ENCODE results near the gene CNNM4. TPM values are rescaled to one million over a fixed set of nuclear protein-coding genes. Genes with fewer than 3 reads are reported as not detected.

Gene CNNM4
- total RNA-seq, 4 donors from 2014 or later = 19.0 to 53.9 (median 41.7) TPM

GRCh38 chr2:96797066-96797625 is 36.4 kb downstream of the CNNM4 start:
- Histone ChIP-seq H3K9me3 (no peaks in the 10 kb centered on the region), H3K27ac (no peak overlapping the region), H3K36me3 (peaks cover 0 to 39% (median 0%) of the 10 kb centered on the region in 3 donors), H3K4me3 (no peak overlapping the region), H3K4me1 (peaks cover 0 to 10% (median 3%) of the 10 kb centered on the region in 4 donors), H3K27me3 (no peaks in the 10 kb centered on the region)
- TF ChIP-seq POLR2A (IDR thresholded peaks at IDR 0.05) (no peak), CTCF (IDR thresholded peaks at IDR 0.05) (no peak)
- peak in 1 of 3 donors; percentile 36 for DNase-seq

- no peak overlapping the region for H3K4me3 ChIP-seq
- TF ChIP-seq POLR2A (IDR thresholded peaks at IDR 0.05) (no peak), CTCF (IDR thresholded peaks at IDR 0.05) (no peak)
- H3K36me3 ChIP-seq = peaks cover 0 to 53% (median 0%) of the 10 kb centered on the region in 3 donors
- no peaks in the 10 kb centered on the region for H3K9me3 ChIP-seq
- no peak overlapping the region for H3K27ac ChIP-seq
- peaks cover 0 to 10% (median 4%) of the 10 kb centered on the region in 4 donors for H3K4me1 ChIP-seq
- H3K27me3 ChIP-seq = no peaks in the 10 kb centered on the region
- peak in 1 of 3 donors; percentile 45 for DNase-seq
Observed at GRCh38 chr2:96798733-96799622, 38.3 kb downstream of the CNNM4 start.

- Histone ChIP-seq H3K27me3 (no peaks in the 10 kb centered on the region), H3K9me3 (no peaks in the 10 kb centered on the region), H3K36me3 (peaks cover 0 to 57% (median 0%) of the 10 kb centered on the region in 3 donors), H3K4me1 (peaks cover 0 to 10% (median 4%) of the 10 kb centered on the region in 4 donors), H3K4me3 (no peak overlapping the region), H3K27ac (no peak overlapping the region)
- DNase-seq = peak in 1 of 3 donors; percentile 43
- TF ChIP-seq CTCF (IDR thresholded peaks at IDR 0.05) (no peak), POLR2A (IDR thresholded peaks at IDR 0.05) (no peak)
Observed at GRCh38 chr2:96799623-96799935, 38.9 kb downstream of the CNNM4 start.

- peaks cover 0 to 60% (median 0%) of the 10 kb centered on the region in 3 donors for H3K36me3 ChIP-seq
- H3K4me3 ChIP-seq = no peak overlapping the region
- no peak for TF ChIP-seq CTCF (IDR thresholded peaks at IDR 0.05)
- TF ChIP-seq POLR2A (IDR thresholded peaks at IDR 0.05) = no peak
- H3K4me1 ChIP-seq = peaks cover 0 to 10% (median 4%) of the 10 kb centered on the region in 4 donors
- H3K9me3 ChIP-seq = no peaks in the 10 kb centered on the region
- H3K27ac ChIP-seq = peak overlapping the region in 2 of 4 donors; percentile 3 to 18
- peak in 1 of 3 donors; percentile 34 for DNase-seq
- H3K27me3 ChIP-seq = no peaks in the 10 kb centered on the region
Observed at GRCh38 chr2:96800061-96801004, 39.6 kb downstream of the CNNM4 start.

Data from Peyer's patch (tissue), 4 donors.